HEK293 (cell line): Measurements from ENCODE around the gene FOXA2.

Experiments used
- CTCF ChIP-seq: fragments of 450-650 bp; formaldehyde crosslinking; IDR thresholded peaks from 2 replicates; pipeline ENCODE4 v1.5.1; 2016; ENCODE audit warnings: missing biosample characterization, missing genetic modification characterization
- YY1 ChIP-seq: fragments of 450-650 bp; formaldehyde crosslinking; IDR thresholded peaks from 2 replicates; pipeline ENCODE4 v1.5.1; 2018; ENCODE audit warnings: missing biosample characterization, missing genetic modification characterization
- ZNF350 ChIP-seq: fragments of 450-650 bp; formaldehyde crosslinking; IDR thresholded peaks from 2 replicates; pipeline ENCODE4 v1.5.0; 2017; ENCODE audit warnings: missing biosample characterization, mild to moderate bottlenecking, missing genetic modification characterization
- ZNF501 ChIP-seq: fragments of 450-650 bp; formaldehyde crosslinking; IDR thresholded peaks from 2 replicates; pipeline ENCODE4 v1.5.1; 2016; ENCODE audit warnings: missing biosample characterization, missing genetic modification characterization
- ZNF670 ChIP-seq: fragments of 450-650 bp; formaldehyde crosslinking; IDR thresholded peaks from 2 replicates; pipeline ENCODE4 v1.5.1; 2016; ENCODE audit warnings: missing biosample characterization, missing genetic modification characterization, low read depth
- TF ChIP-seq, protein P1 (sequence below): fragments of 450-650 bp; formaldehyde crosslinking; optimal IDR thresholded peaks from 2 replicates; pipeline ENCODE3; 2016; ENCODE audit warnings: missing biosample characterization, mild to moderate bottlenecking, missing genetic modification characterization

DNA sequence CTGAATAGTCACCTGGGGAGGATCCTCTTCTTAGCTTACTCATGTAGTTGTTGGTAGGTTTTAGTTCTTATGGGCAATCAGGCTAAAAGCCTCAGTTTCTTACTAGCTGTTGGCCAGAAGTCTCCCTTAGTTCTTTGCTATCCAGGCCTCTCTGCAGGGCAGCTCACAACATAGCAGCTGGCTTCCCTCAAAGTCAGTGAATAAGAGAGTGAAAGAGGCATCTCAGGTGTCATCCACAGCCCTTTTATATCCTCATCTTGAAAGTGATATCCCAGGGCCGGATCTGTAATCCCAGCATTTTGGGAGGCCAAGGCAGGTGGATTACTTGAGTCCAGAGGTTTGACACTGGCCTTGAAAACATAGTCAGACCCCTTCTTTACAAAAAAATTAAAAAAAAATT, 42.1 kb upstream of the FOXA2 start:
- TF ChIP-seq ZNF670 (tag by site-specific recombination): no peak
- no peak for TF ChIP-seq YY1
- TF ChIP-seq, protein P1, sequence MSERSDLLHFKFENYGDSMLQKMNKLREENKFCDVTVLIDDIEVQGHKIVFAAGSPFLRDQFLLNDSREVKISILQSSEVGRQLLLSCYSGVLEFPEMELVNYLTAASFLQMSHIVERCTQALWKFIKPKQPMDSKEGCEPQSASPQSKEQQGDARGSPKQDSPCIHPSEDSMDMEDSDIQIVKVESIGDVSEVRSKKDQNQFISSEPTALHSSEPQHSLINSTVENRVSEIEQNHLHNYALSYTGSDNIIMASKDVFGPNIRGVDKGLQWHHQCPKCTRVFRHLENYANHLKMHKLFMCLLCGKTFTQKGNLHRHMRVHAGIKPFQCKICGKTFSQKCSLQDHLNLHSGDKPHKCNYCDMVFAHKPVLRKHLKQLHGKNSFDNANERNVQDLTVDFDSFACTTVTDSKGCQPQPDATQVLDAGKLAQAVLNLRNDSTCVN (tag by site-specific recombination): no peak
- TF ChIP-seq ZNF350: no peak
- TF ChIP-seq CTCF (tag by site-specific recombination): no peak
- TF ChIP-seq ZNF501: no peak
